ENCODE data around the gene SKIDA1. TPM values are rescaled to one million over a fixed set of nuclear protein-coding genes. Genes with fewer than 3 reads are reported as not detected.

Gene SKIDA1
- total and polyA plus RNA-seq, 4 donors: 0.63 to 2.6 (median 1.6) TPM

- Histone ChIP-seq H3K9ac (ENCODE audit: low read depth in 1 of 2, low read length in 2 of 2) (no peak overlapping the region), H3K4me1 (ENCODE audit: control insufficient read depth in 4 of 4, insufficient read depth in 4 of 4, low read length in 3 of 4) (peaks cover 3 to 65% (median 51%) of the 10 kb centered on the region in 4 donors), H3K36me3 (ENCODE audit: control insufficient read depth in 4 of 4, insufficient read depth in 3 of 4, low read depth in 1 of 4, low read length in 3 of 4) (no peaks in the 10 kb centered on the region), H3K27me3 (ENCODE audit: control insufficient read depth in 4 of 4, insufficient read depth in 4 of 4, low read length in 3 of 4) (no peaks in the 10 kb centered on the region), H3K4me3 (ENCODE audit: low read depth in 1 of 3, low read length in 3 of 3) (peak overlapping the region in 1 of 3 donors; percentile 21), H3K27ac (ENCODE audit: low read depth in 1 of 2, low read length in 2 of 2) (no peak overlapping the region), H3K9me3 (ENCODE audit: control insufficient read depth in 4 of 4, low read length in 3 of 4) (no peaks in the 10 kb centered on the region)
- TF ChIP-seq TAF1 (conservative IDR thresholded peaks at IDR 0.05) (no peak), RXRA (IDR thresholded peaks at IDR 0.05) (no peak), RAD21 (IDR thresholded peaks at IDR 0.05) (no peak), YY1 (IDR thresholded peaks at IDR 0.05) (no peak), FOXA1 (IDR thresholded peaks at IDR 0.05) (no peak), HNF4G (IDR thresholded peaks at IDR 0.05) (no peak)
- WGBS: 39% methylated on average over 6 of the region's 6 CpGs
- no peak for DNase-seq (ENCODE audit: low spot score)
These were observed 11.2 kb downstream of the SKIDA1 start for GRCh38 chr10:21514129-21514817.

GRCh38 chr10:21513405-21513788 is 12.1 kb downstream of the SKIDA1 start:
- DNase-seq (ENCODE audit: low spot score): no peak
- Histone ChIP-seq H3K4me3 (ENCODE audit: low read depth in 1 of 3, low read length in 3 of 3) (no peak overlapping the region), H3K27me3 (ENCODE audit: control insufficient read depth in 4 of 4, insufficient read depth in 4 of 4, low read length in 3 of 4) (no peaks in the 10 kb centered on the region), H3K27ac (ENCODE audit: low read depth in 1 of 2, low read length in 2 of 2) (peak overlapping the region in 1 of 2 donors; percentile 13), H3K4me1 (ENCODE audit: control insufficient read depth in 4 of 4, insufficient read depth in 4 of 4, low read length in 3 of 4) (peaks cover 9 to 67% (median 51%) of the 10 kb centered on the region in 4 donors), H3K9ac (ENCODE audit: low read depth in 1 of 2, low read length in 2 of 2) (no peak overlapping the region), H3K36me3 (ENCODE audit: control insufficient read depth in 4 of 4, insufficient read depth in 3 of 4, low read depth in 1 of 4, low read length in 3 of 4) (no peaks in the 10 kb centered on the region), H3K9me3 (ENCODE audit: control insufficient read depth in 4 of 4, low read length in 3 of 4) (no peaks in the 10 kb centered on the region)
- TF ChIP-seq ATF3 (IDR thresholded peaks at IDR 0.05) (no peak), HNF4A (conservative IDR thresholded peaks at IDR 0.05) (no peak)
- TF ChIP-seq, protein P1, sequence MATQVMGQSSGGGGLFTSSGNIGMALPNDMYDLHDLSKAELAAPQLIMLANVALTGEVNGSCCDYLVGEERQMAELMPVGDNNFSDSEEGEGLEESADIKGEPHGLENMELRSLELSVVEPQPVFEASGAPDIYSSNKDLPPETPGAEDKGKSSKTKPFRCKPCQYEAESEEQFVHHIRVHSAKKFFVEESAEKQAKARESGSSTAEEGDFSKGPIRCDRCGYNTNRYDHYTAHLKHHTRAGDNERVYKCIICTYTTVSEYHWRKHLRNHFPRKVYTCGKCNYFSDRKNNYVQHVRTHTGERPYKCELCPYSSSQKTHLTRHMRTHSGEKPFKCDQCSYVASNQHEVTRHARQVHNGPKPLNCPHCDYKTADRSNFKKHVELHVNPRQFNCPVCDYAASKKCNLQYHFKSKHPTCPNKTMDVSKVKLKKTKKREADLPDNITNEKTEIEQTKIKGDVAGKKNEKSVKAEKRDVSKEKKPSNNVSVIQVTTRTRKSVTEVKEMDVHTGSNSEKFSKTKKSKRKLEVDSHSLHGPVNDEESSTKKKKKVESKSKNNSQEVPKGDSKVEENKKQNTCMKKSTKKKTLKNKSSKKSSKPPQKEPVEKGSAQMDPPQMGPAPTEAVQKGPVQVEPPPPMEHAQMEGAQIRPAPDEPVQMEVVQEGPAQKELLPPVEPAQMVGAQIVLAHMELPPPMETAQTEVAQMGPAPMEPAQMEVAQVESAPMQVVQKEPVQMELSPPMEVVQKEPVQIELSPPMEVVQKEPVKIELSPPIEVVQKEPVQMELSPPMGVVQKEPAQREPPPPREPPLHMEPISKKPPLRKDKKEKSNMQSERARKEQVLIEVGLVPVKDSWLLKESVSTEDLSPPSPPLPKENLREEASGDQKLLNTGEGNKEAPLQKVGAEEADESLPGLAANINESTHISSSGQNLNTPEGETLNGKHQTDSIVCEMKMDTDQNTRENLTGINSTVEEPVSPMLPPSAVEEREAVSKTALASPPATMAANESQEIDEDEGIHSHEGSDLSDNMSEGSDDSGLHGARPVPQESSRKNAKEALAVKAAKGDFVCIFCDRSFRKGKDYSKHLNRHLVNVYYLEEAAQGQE (IDR thresholded peaks at IDR 0.05): no peak
- WGBS: 63% methylated on average over 1 of the region's 1 CpG

DNA sequence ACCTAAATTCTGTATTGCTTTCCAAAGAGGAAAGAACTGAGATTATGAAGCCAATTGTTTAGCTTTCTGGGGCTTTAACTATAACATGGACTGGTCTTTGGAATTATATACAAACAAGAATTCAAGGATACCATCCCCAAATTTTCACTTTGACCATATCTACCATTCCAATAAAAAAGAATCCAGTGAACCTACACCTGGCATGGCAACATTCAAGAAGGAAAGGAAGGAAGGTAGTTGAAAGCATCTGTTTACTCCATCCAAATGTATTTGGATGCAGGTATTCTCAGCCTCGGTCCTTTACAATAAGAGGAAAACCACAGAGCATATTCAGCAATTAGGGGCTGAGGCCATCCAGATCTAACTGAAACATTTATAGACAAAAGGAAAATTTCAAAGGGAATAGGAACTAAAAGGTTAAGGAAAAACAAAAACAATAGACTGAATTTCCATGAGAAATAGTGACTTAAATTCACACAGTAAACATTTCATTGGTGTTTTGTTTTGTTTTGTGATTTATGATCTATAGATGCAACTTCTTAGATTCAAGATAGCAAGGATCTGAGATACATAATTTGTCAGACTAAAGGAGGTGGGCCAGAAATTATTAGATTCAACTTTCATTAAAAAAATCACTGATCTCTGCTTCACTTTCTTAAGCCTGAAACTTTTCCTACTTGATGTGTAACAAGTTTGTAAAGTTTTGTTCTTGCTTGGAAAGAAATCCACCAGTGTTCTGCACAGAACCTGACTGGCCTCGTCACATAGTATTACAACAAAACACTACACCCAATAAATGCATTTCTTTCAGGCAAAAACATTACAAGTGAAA is 12.7 kb downstream of the SKIDA1 start:
- WGBS: 62% methylated on average over 2 of the region's 2 CpGs
- DNase-seq (ENCODE audit: low spot score): no peak
- Histone ChIP-seq H3K36me3 (ENCODE audit: control insufficient read depth in 4 of 4, insufficient read depth in 3 of 4, low read depth in 1 of 4, low read length in 3 of 4) (no peaks in the 10 kb centered on the region), H3K27me3 (ENCODE audit: control insufficient read depth in 4 of 4, insufficient read depth in 4 of 4, low read length in 3 of 4) (no peaks in the 10 kb centered on the region), H3K4me3 (ENCODE audit: low read depth in 1 of 3, low read length in 3 of 3) (no peak overlapping the region), H3K4me1 (ENCODE audit: control insufficient read depth in 4 of 4, insufficient read depth in 4 of 4, low read length in 3 of 4) (peaks cover 9 to 66% (median 50%) of the 10 kb centered on the region in 4 donors), H3K9ac (ENCODE audit: low read depth in 1 of 2, low read length in 2 of 2) (no peak overlapping the region), H3K27ac (ENCODE audit: low read depth in 1 of 2, low read length in 2 of 2) (peak overlapping the region; percentile 88 to 94), H3K9me3 (ENCODE audit: control insufficient read depth in 4 of 4, low read length in 3 of 4) (no peaks in the 10 kb centered on the region)
- TF ChIP-seq, protein P1 (IDR thresholded peaks at IDR 0.05): no peak
- TF ChIP-seq NR2F2 (IDR thresholded peaks at IDR 0.05) (no peak), RAD21 (IDR thresholded peaks at IDR 0.05) (no peak)

All from liver (tissue), 9 donors.